A549 (cell line): ENCODE data around the gene FBXW5. TPM values are rescaled to one million over a fixed set of nuclear protein-coding genes. Genes with fewer than 3 reads are reported as not detected.
A peak's percentile ranks its signal among the peaks of the same experiment; 100 is the strongest.

Experiments
- ATAC-seq, 2 experiments: fragments of 200-7000 bp in 1 of 2; fragments of >200 bp in 1 of 2; cut with Nextera tagmentation in 1 of 2; cut with Tn5 transposase in 1 of 2; 3 replicates each; pipeline versions ENCODE4 v1.8.0 to v1.9.1; 2018 to 2020; ENCODE audit warnings: mild to moderate bottlenecking in 1 of 2, moderate library complexity in 1 of 2
- CTCF ChIA-PET: fragments of 300-600 bp; sonication (Branson Sonifier 250); formaldehyde crosslinking; extraction: SDS; loops from one replicate; lab custom pipeline; 2021; ENCODE audit warnings: antibody characterized with exemption, inconsistent platforms; lab: Yijun Ruan, JAX
- POLR2A ChIA-PET: fragments of 350-600 bp; formaldehyde crosslinking; extraction: SDS; loops from one replicate; lab custom pipeline; 2021; ENCODE audit warnings: antibody characterized with exemption, inconsistent platforms; lab: Yijun Ruan, JAX
- DNase-seq, 2 experiments: peaks; one replicate each; pipeline versions ENCODE4 v3.0.0 to v3.0.0-alpha.2; 2011 to 2016; ENCODE audit warnings: low read depth in 1 of 2, low spot score in 1 of 2
- FAIRE-seq: peaks from 2 replicates; lab custom pipeline; 2011; peaks lifted over from hg19 to GRCh38; lab: Jason Lieb, UNC
- H3K27ac ChIP-seq, 2 experiments: fragments of >200 bp; sonication (Bioruptor Twin); formaldehyde crosslinking; 3 replicates each; pipeline ENCODE4 v1.5.1; 2016 to 2017
- H3K4me1 ChIP-seq: fragments of >200 bp; sonication (Bioruptor Twin); formaldehyde crosslinking; 3 replicates; pipeline ENCODE4 v1.6.1; 2016
- H3K4me2 ChIP-seq: fragments of >200 bp; sonication (Bioruptor Twin); formaldehyde crosslinking; 3 replicates; pipeline ENCODE4 v1.6.1; 2016
- H3K4me3 ChIP-seq: fragments of >200 bp; sonication (Bioruptor Twin); formaldehyde crosslinking; 3 replicates; pipeline ENCODE4 v1.5.1; 2016
- H3K9me3 ChIP-seq: fragments of >200 bp; sonication (Bioruptor Twin); formaldehyde crosslinking; 3 replicates; pipeline ENCODE4 v1.6.1; 2016
- BCL3 ChIP-seq: fragments of >200 bp; sonication (Bioruptor Twin); formaldehyde crosslinking; IDR thresholded peaks from 3 replicates; pipeline ENCODE4 v1.6.1; 2016
- CEBPB ChIP-seq, 2 experiments: fragments of >200 bp in 1 of 2; sonication (Bioruptor Twin) in 1 of 2; formaldehyde crosslinking in 1 of 2; IDR thresholded peaks; 2 replicates each; pipeline ENCODE4 v1.6.1; 2012 to 2016
- E2F6 ChIP-seq: IDR thresholded peaks from 2 replicates; pipeline ENCODE4 v1.6.1; 2012; ENCODE audit warnings: low read depth, borderline replicate concordance
- EHF ChIP-seq: fragments of 250-450 bp; sonication (Bioruptor Pico); IDR thresholded peaks from 2 replicates; pipeline ENCODE4 v1.5.0; 2020; ENCODE audit warnings: mild to moderate bottlenecking
- ELK1 ChIP-seq: fragments of 150-350 bp; IDR thresholded peaks from 2 replicates; pipeline ENCODE4 v1.6.1; 2014; ENCODE audit warnings: low read depth, mild to moderate bottlenecking, low read length
- FOSB ChIP-seq: fragments of 250-450 bp; sonication (Bioruptor Pico); IDR thresholded peaks from 2 replicates; pipeline ENCODE4 v1.5.0; 2020; ENCODE audit warnings: mild to moderate bottlenecking, moderate library complexity
- GATA3 ChIP-seq: IDR thresholded peaks from 2 replicates; pipeline ENCODE4 v1.6.1; 2012; ENCODE audit warnings: borderline replicate concordance
- HDAC2 ChIP-seq: fragments of 200-600 bp; sonication (generic); IDR thresholded peaks from 2 replicates; pipeline ENCODE4 v1.6.1; 2016
- HMGXB4 ChIP-seq: fragments of 250-450 bp; sonication (Bioruptor Pico); IDR thresholded peaks from 2 replicates; pipeline ENCODE4 v1.5.0; 2021; ENCODE audit warnings: mild to moderate bottlenecking, moderate library complexity, borderline replicate concordance
- JUN ChIP-seq, 2 experiments: fragments of >200 bp; sonication (Bioruptor Twin); formaldehyde crosslinking; IDR thresholded peaks; 2 replicates in 1 of 2; 3 replicates in 1 of 2; pipeline ENCODE4 v1.6.1; 2016 to 2017
- JUNB ChIP-seq: fragments of >200 bp; sonication (Bioruptor Twin); formaldehyde crosslinking; IDR thresholded peaks from 2 replicates; pipeline ENCODE4 v1.6.1; 2016
- NPAS2 ChIP-seq: fragments of 250-450 bp; sonication (Bioruptor Pico); IDR thresholded peaks from 2 replicates; pipeline ENCODE4 v1.8.0; 2022; ENCODE audit warnings: mild to moderate bottlenecking, moderate library complexity, borderline replicate concordance
- PHF8 ChIP-seq: fragments of 200-600 bp; sonication (generic); IDR thresholded peaks from 2 replicates; pipeline ENCODE4 v1.6.1; 2016; ENCODE audit warnings: low read depth, mild to moderate bottlenecking, antibody characterized with exemption, moderate library complexity, borderline replicate concordance
- ZNF302 ChIP-seq: fragments of 250-450 bp; sonication (Bioruptor Pico); IDR thresholded peaks from 2 replicates; pipeline ENCODE4 v1.9.0; 2021; ENCODE audit warnings: inconsistent platforms, mild to moderate bottlenecking, moderate library complexity
- ZSCAN20 ChIP-seq: fragments of 250-450 bp; sonication (Bioruptor Pico); IDR thresholded peaks from 2 replicates; pipeline ENCODE4 v1.8.0; 2022; ENCODE audit warnings: mild to moderate bottlenecking, moderate library complexity
- WGBS: methylation state at CpG from one replicate; pipeline ENCODE4 v1.1.6; 2017; ENCODE audit errors: missing lambda C conversion rate; 5-methylcytosine and 5-hydroxymethylcytosine counted together
- polyA plus RNA-seq, 4 experiments: library from polyadenylated mRNA; depleted of rRNA in 3 of 4; stranded (reverse); fragments of >200 nt; fragmentation: RNase III in 1 of 4; extraction: RNeasy Plus Mini Kit Qiagen cat#74134 plus additional on column Dnase treatment in 1 of 4; gene quantifications; 2 replicates in 3 of 4; 3 replicates in 1 of 4; pipeline ENCODE4 v1.2.3, GENCODE V29; 2011 to 2017

The FBXW5 gene
- polyA plus RNA-seq, 2 of the 4 experiments (the other 2 are of a cell fraction), result 37.5 to 59.5 TPM

GRCh38 chr9:136978073-136978864 is 33.7 kb upstream of the FBXW5 start:
- ChIA-PET CTCF (interaction anchor here (0.8 to 1.9 kb wide), 7 partner anchors 11 to 71 kb away, joined by 3 to 6 read pairs (median 3); partner anchors contain the start of gene PAXX), POLR2A (interaction anchor here (0.6 to 1.5 kb wide), 5 partner anchors 14 to 92 kb away, joined by 3 to 20 read pairs (median 3); partner anchors contain the start of genes PAXX and TRAF2)
- TF ChIP-seq ZSCAN20 (CRISPR knock-in tag) (no peak), EHF (no peak), BCL3 (no peak), JUN (IDR thresholded peaks at IDR 0.05) (no peak), HMGXB4 (CRISPR knock-in tag) (no peak)
- no CpG with 5 or more reads among the region's 78 CpGs for WGBS
- ATAC-seq (peak; percentile 4 to 56), FAIRE-seq (no peak), DNase-seq (peak; percentile 89 to 95)
- no peaks in the 10 kb centered on the region for H3K9me3 ChIP-seq
- H3K27ac ChIP-seq, result peak overlapping the region; percentile 52 to 94
- H3K4me3 ChIP-seq, result peak overlapping the region; percentile 45
- peak overlapping the region; percentile 81 for H3K4me2 ChIP-seq
- peaks cover 14% of the 10 kb centered on the region for H3K4me1 ChIP-seq

- WGBS, result 82% methylated on average over 2 of the region's 33 CpGs
- peak overlapping the region; percentile 81 for H3K4me2 ChIP-seq
- FAIRE-seq (no peak), ATAC-seq (no peak), DNase-seq (no peak)
- ChIA-PET POLR2A (interaction anchor here (0.6 to 1.5 kb wide), 5 partner anchors 14 to 92 kb away, joined by 3 to 20 read pairs (median 3); partner anchors contain the start of genes PAXX and TRAF2), CTCF (interaction anchor here (0.8 to 1.9 kb wide), 5 partner anchors 15 to 57 kb away, joined by 3 to 6 read pairs (median 3); partner anchors contain the start of gene PAXX)
- H3K9me3 ChIP-seq, result no peaks in the 10 kb centered on the region
- H3K4me1 ChIP-seq, result peaks cover 14% of the 10 kb centered on the region
- peak overlapping the region; percentile 52 to 94 for H3K27ac ChIP-seq
- TF ChIP-seq HDAC2 (no peak), ZNF302 (CRISPR knock-in tag) (no peak), PHF8 (no peak), EHF (no peak), ELK1 (no peak), GATA3 (no peak), FOSB (CRISPR knock-in tag) (no peak), CEBPB (IDR thresholded peaks at IDR 0.05) (no peak), E2F6 (no peak), JUNB (no peak)
- H3K4me3 ChIP-seq, result peak overlapping the region; percentile 45
Observed at GRCh38 chr9:136977649-136978072, 33.1 kb upstream of the FBXW5 start.

GRCh38 chr9:136977223-136977622 is 32.7 kb upstream of the FBXW5 start, which contains the start of gene PTGDS:
Gene PTGDS (plus strand): TSS chr9:136977504. CDS start chr9:136977579, 75 bp downstream.
- DNase-seq (no peak), FAIRE-seq (no peak), ATAC-seq (no peak)
- no peaks in the 10 kb centered on the region for H3K9me3 ChIP-seq
- 85% methylated on average over 10 of the region's 10 CpGs for WGBS
- ChIA-PET POLR2A (no interaction called here), CTCF (interaction anchor here (7.8 kb wide), 1 partner anchor 31 kb away, joined by 64 read pairs; the partner anchor contains the start of genes C8G and FBXW5)
- H3K4me3 ChIP-seq, result peak within 1 kb of the TSS; percentile 45
- peak within 1 kb of the TSS; percentile 52 to 94 for H3K27ac ChIP-seq
- H3K4me1 ChIP-seq, result peaks cover 14% of the 10 kb centered on the region
- TF ChIP-seq CEBPB (IDR thresholded peaks at IDR 0.05) (no peak), HMGXB4 (CRISPR knock-in tag) (no peak), JUN (IDR thresholded peaks at IDR 0.05) (no peak), NPAS2 (CRISPR knock-in tag) (no peak)
- peak within 1 kb of the TSS; percentile 81 for H3K4me2 ChIP-seq
